DND-41 (cell line): ENCODE data around the gene PLIN3.
"Not testable (repeated sequence)": the region's sequence is repeated elsewhere in the genome, so short reads cannot be mapped to it uniquely, and the experiment has no call there.

Source experiments
- ATAC-seq: fragments of 200-7000 bp; cut with Tn5 transposase; 3 replicates; pipeline ENCODE4 v1.9.1; 2021; ENCODE audit warnings: low read depth; ENCODE audit not compliant: insufficient read depth
- DNase-seq: peaks from one replicate; pipeline ENCODE4 v3.0.0-alpha.2; 2020
- H2AFZ ChIP-seq: 2 replicates; pipeline ENCODE4 v1.6.0; 2012; ENCODE audit warnings: low read depth, low read length
- H3K27ac ChIP-seq: 2 replicates; pipeline ENCODE4 v1.5.1; 2012; ENCODE audit warnings: low read length, inconsistent platforms
- H3K27me3 ChIP-seq: fragments of 200-600 bp; sonication (generic); 2 replicates; pipeline ENCODE4 v1.6.0; 2012; ENCODE audit warnings: low read length, mild to moderate bottlenecking, inconsistent platforms; ENCODE audit not compliant: insufficient read depth, poor library complexity
- H3K36me3 ChIP-seq: 2 replicates; pipeline ENCODE4 v1.5.1; 2012; ENCODE audit warnings: low read length, inconsistent platforms; ENCODE audit not compliant: insufficient read depth
- H3K4me1 ChIP-seq: 2 replicates; pipeline ENCODE4 v1.5.1; 2012; ENCODE audit warnings: mild to moderate bottlenecking, low read length; ENCODE audit not compliant: insufficient read depth
- H3K4me2 ChIP-seq: 2 replicates; pipeline ENCODE4 v1.6.0; 2012; ENCODE audit warnings: mild to moderate bottlenecking, moderate library complexity, low read length, inconsistent platforms; ENCODE audit not compliant: insufficient read depth
- H3K4me3 ChIP-seq, 2 experiments: fragments of 200-600 bp in 1 of 2; shearing (Covaris generic) in 1 of 2; 2 replicates each; pipeline ENCODE4 v1.5.1; 2012 to 2016; ENCODE audit warnings: inconsistent platforms in 2 of 2, low read length in 2 of 2, mild to moderate bottlenecking in 2 of 2, low read depth in 1 of 2, moderate library complexity in 1 of 2
- H3K79me2 ChIP-seq: 2 replicates; pipeline ENCODE4 v1.6.0; 2012; ENCODE audit warnings: low read length, inconsistent platforms; ENCODE audit not compliant: insufficient read depth
- H3K9ac ChIP-seq: 2 replicates; pipeline ENCODE4 v1.6.0; 2012; ENCODE audit warnings: low read depth, mild to moderate bottlenecking, inconsistent platforms, low read length, moderate library complexity
- H3K9me3 ChIP-seq: 2 replicates; pipeline ENCODE4 v1.5.1; 2012; ENCODE audit warnings: low read length, moderate library complexity, mild to moderate bottlenecking, inconsistent platforms; ENCODE audit not compliant: insufficient read depth, severe bottlenecking
- H4K20me1 ChIP-seq: 2 replicates; pipeline ENCODE4 v1.6.0; 2012; ENCODE audit warnings: low read length; ENCODE audit not compliant: insufficient read depth
- CTCF ChIP-seq: IDR thresholded peaks from 2 replicates; pipeline ENCODE4 v1.5.1; 2012; ENCODE audit warnings: borderline replicate concordance, low read length, moderate library complexity, mild to moderate bottlenecking; ENCODE audit not compliant: poor library complexity, severe bottlenecking; ENCODE audit errors: extremely low read depth
- EZH2 ChIP-seq: IDR thresholded peaks from 3 replicates; pipeline ENCODE4 v1.6.1; 2012; ENCODE audit warnings: borderline replicate concordance, low read depth, mild to moderate bottlenecking, moderate library complexity, low read length, inconsistent platforms; ENCODE audit not compliant: severe bottlenecking

The PLIN3 gene

GRCh38 chr19:4795400-4795799 is 72.1 kb downstream of the PLIN3 start:
- no peak for ATAC-seq
- no peak overlapping the region for H3K9ac ChIP-seq
- no peak overlapping the region for H3K4me3 ChIP-seq
- H3K4me2 ChIP-seq: peak overlapping the region; percentile 89; the same call in 1 of the 2 replicates
- TF ChIP-seq EZH2: no peak
- no peak for TF ChIP-seq CTCF
- no peak for DNase-seq
- no peaks in the 10 kb centered on the region for H3K9me3 ChIP-seq
- no peaks in the 10 kb centered on the region for H3K27me3 ChIP-seq
- peaks cover 31% of the 10 kb centered on the region for H4K20me1 ChIP-seq
- H2AFZ ChIP-seq: no peak overlapping the region
- peaks cover 40% of the 10 kb centered on the region for H3K4me1 ChIP-seq
- H3K27ac ChIP-seq: no peak overlapping the region
- H3K79me2 ChIP-seq: peaks cover 49% of the 10 kb centered on the region
- peaks cover 52% of the 10 kb centered on the region for H3K36me3 ChIP-seq

GRCh38 chr19:4794971-4795370 is 72.5 kb downstream of the PLIN3 start:
- no peak overlapping the region for H3K9ac ChIP-seq
- DNase-seq (no peak), ATAC-seq (no peak)
- H4K20me1 ChIP-seq: peaks cover 28% of the 10 kb centered on the region
- peaks cover 52% of the 10 kb centered on the region for H3K36me3 ChIP-seq
- no peak overlapping the region for H3K4me3 ChIP-seq
- peaks cover 49% of the 10 kb centered on the region for H3K79me2 ChIP-seq
- no peak overlapping the region for H2AFZ ChIP-seq
- TF ChIP-seq EZH2: no peak
- TF ChIP-seq CTCF: no peak
- no peaks in the 10 kb centered on the region for H3K27me3 ChIP-seq
- no peaks in the 10 kb centered on the region for H3K9me3 ChIP-seq
- H3K27ac ChIP-seq: no peak overlapping the region
- H3K4me2 ChIP-seq: peak overlapping the region; percentile 89; the same call in 1 of the 2 replicates
- H3K4me1 ChIP-seq: peaks cover 44% of the 10 kb centered on the region

- H3K4me2 ChIP-seq: peak overlapping the region; percentile 89
- H3K27ac ChIP-seq, H3K27me3 ChIP-seq, H3K9me3 ChIP-seq, H2AFZ ChIP-seq, ATAC-seq, DNase-seq: not testable (repeated sequence)
- 0 out of 4 replicates have a peak overlapping the region, but pooled peaks of 1 of the 2 experiments have one; percentile 86 for H3K4me3 ChIP-seq
- H3K79me2 ChIP-seq: peaks cover 49% of the 10 kb centered on the region
- H3K9ac ChIP-seq: peak overlapping the region; percentile 98
- H3K36me3 ChIP-seq: peaks cover 52% of the 10 kb centered on the region
- H4K20me1 ChIP-seq: peaks cover 23% of the 10 kb centered on the region
- H3K4me1 ChIP-seq: peaks cover 45% of the 10 kb centered on the region
Observed at GRCh38 chr19:4793278-4793677, 74.2 kb downstream of the PLIN3 start.

- Histone ChIP-seq H3K9ac (peak overlapping the region; percentile 98), H4K20me1 (peaks cover 23% of the 10 kb centered on the region), H3K4me2 (peak overlapping the region; percentile 89), H3K4me3 (peak overlapping the region in 1 of 2 experiments; percentile 86; a peak in 3 of 4 replicates), H3K36me3 (peaks cover 52% of the 10 kb centered on the region), H3K4me1 (peaks cover 45% of the 10 kb centered on the region), H3K79me2 (peaks cover 49% of the 10 kb centered on the region)
- H3K27me3 ChIP-seq, H3K9me3 ChIP-seq, H3K27ac ChIP-seq, H2AFZ ChIP-seq, DNase-seq, ATAC-seq: not testable (repeated sequence)
Observed at GRCh38 chr19:4792866-4793195, 74.6 kb downstream of the PLIN3 start.

GRCh38 chr19:4792019-4792865 is 75.2 kb downstream of the PLIN3 start:
- peak overlapping the region; percentile 89 for H3K4me2 ChIP-seq
- H3K36me3 ChIP-seq: peaks cover 46% of the 10 kb centered on the region
- not testable (repeated sequence) for DNase-seq, H3K9me3 ChIP-seq, H3K27me3 ChIP-seq, ATAC-seq
- peaks cover 23% of the 10 kb centered on the region for H4K20me1 ChIP-seq
- H3K27ac ChIP-seq: peak overlapping the region; percentile 94
- peak overlapping the region; percentile 98 for H3K9ac ChIP-seq
- peak overlapping the region; percentile 93 for H2AFZ ChIP-seq
- peaks cover 49% of the 10 kb centered on the region for H3K79me2 ChIP-seq
- peaks cover 45% of the 10 kb centered on the region for H3K4me1 ChIP-seq
- H3K4me3 ChIP-seq: peak overlapping the region; percentile 71 to 86
